NCI-H2196 (cell line): ENCODE results near the gene BCL2.
A peak's percentile ranks its signal among the peaks of the same experiment; 100 is the strongest.

Source experiments
- DNase-seq: peaks from one replicate; lab custom pipeline; 2025; ENCODE audit not compliant: unreplicated experiment; lab: John Stamatoyannopoulos, UW

The BCL2 gene

DNA sequence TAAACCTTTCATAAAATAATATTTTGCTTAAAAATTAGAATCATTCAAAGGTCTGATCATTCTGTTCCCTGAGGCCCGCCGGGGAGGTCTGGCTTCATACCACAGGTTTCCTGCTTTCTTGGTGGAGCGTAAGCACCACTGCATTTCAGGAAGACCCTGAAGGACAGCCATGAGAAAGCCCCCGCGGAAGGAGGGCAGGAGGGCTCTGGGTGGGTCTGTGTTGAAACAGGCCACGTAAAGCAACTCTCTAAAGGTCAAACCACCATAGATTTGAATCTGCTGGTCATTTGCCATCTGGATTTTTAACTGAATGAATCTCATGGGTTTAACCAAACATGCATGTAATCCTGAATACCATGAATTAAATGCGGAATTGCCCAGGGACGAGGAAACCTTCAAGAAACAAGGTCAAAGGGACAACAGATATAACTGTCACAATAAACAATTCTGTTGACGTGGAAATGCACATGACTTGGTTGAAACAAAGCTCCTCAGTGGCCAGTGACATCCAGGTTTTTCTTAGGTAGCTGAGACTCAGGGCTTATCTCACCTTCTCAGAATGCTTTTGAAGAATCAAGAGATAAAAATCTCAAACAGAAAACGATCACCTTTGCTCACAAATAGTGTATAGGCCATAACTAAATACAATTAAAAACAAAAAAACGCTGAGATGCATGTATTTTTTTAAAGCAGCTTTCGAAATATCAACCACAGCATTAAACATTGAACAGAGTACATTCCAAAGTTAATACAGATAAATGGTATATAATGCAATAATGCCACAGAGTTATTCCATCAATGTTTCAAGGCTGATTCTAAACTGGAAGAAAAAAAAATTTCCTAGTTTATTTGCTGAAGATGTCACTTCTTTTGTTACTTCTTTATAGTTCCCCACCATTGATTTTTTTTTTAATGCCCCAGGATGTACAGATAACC lies 193.2 kb downstream of the BCL2 start:
- DNase-seq, result no peak

GRCh38 chr18:63120620-63121019 lies 198.9 kb downstream of the BCL2 start:
- no peak for DNase-seq

DNA sequence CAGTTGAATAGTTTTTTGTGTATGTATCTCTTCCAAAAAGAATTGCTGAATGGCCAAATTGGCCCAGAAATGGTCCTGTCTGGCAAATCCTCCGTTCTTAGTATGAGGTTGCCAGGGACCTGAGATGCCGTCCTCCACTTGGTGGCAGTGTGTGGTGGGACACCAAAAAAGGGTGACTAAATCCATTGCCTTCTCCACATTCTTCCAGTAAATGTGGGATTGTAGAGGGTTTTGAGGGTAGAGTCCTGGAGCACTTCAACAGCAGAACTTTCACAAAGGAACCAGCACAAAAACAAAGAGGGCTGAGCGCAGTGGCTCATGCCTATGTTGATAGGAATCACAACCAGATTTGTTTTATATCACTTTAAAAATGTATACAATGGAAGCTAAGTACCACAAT lies 199.9 kb downstream of the BCL2 start:
- DNase-seq, result no peak

DNA sequence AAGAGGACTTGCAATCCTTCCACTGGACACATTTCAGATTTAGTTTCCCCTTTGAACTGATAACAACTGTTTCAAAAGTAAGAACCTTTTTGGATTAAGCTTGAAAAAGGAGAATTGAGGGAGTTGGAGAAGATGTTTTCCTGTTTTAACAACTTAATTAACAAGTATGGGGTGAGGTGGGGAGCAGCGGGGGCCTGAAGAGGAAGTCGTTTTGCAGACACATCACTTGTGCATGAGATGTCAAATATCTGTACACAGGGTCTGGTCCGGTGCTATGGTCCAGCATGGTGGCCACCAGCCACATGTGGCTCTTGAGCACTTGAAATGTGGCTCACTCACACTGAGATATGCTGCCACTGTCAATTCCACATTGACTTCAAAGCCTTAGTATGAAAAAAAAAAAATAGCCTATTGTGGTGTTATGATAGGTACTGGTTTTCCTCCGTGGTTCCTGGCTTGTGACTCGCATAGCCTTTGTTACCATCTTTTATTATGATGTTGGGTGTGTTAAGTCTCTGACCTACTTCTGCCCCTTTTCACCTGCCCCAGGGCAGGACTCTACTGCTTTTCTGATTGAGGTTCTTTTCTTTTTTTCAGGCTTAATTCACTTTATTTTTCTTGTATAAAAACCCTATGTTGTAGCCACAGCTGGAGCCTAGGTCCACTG lies 205.5 kb downstream of the BCL2 start:
- no peak for DNase-seq

DNA sequence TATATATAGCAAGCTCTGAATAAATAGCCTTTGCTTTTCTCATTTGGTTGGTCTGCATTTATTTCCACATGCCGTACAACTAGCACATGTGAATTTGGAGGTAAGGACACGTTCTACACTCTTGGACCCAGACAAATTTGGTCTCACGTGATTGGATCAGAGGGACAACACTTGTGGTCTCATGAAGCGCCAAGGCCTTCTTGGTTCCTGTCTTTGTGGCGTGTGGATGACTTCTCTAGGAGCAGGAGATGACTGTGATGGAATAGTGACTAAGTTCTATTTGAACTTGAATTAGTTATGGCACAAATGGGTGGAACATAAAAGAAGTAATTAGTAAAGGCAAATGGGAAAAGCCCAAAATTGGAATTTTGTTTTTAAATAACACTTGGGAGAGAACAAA lies 206.9 kb downstream of the BCL2 start:
- DNase-seq, result no peak

DNA sequence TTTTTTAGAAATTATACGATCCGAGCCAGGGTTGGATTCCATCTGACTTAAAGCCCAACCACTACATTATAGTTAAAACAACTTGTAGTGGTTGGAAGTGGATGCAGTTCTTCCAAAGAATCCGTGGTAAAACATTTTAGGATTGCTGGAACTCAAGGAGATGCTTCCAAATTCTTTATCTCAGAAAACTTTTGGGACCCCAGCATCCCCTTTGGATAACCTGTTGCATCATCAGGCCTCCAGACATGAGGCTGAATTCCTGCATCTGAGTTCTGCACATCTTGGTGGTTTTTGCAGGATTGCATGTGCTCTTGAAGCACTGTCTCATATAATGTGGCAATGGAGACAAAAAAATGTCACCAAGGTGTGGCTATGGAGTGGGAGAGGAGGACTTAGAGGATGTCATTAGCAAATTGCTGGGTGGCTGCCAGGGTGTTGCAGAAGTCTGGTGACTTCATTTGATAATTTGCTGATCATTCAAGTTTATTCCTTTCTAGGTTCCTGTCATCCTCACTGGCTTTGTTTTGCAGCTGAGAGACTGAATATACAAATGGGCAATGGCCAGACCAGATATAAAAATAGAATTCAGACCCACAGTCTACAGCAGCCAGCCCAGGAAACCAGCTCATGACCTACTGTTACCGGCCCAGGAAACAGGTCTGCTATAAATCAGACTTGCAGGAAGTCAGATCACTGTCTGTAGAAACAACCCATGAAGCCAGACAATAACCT lies 207.7 kb downstream of the BCL2 start:
- DNase-seq, result peak; percentile 44

- DNase-seq, result no peak
Measured at GRCh38 chr18:63109802-63110201, 209.8 kb downstream of the BCL2 start.

- no peak for DNase-seq
Measured at GRCh38 chr18:63109022-63109421, 210.5 kb downstream of the BCL2 start.

GRCh38 chr18:63107931-63108330 lies 211.6 kb downstream of the BCL2 start:
- no peak for DNase-seq

DNA sequence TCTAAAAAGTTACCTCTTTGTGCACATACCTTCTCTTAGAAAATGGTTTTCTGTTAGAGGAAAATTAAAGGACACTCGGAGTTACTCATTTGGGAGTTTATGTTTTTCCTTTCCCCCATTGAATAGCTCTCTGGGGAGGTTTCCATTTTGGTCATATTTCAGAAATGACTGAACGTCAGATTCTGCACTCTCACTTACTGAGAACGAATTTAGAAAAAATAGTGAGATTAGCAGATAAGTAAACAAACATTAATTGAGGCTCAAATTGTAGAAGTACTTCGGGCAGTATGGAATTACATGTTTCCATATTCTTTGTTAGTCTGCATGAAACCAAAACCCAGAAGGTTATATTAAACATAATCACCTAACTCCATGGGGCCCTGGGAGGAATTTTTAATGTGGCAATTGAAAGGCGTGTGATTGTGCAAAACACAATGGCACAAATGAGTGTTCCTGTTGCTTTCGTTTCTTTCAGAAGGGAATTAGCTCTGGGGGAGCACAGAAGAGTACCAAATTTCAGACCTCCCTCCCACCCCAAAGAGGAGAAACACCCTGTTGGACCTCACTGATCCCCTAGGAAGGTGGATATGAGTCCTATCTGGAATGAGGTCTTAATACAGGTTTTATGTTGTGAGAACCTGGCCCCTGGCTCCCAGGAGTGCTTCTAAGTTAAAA lies 212.3 kb downstream of the BCL2 start:
- no peak for DNase-seq

- DNase-seq, result no peak
Measured at GRCh38 chr18:63106727-63107126, 212.8 kb downstream of the BCL2 start.

GRCh38 chr18:63105636-63106316 lies 213.8 kb downstream of the BCL2 start:
- DNase-seq, result no peak

- DNase-seq, result no peak
Measured at GRCh38 chr18:63104868-63105267, 214.7 kb downstream of the BCL2 start.

- no peak for DNase-seq
Measured at GRCh38 chr18:63102941-63103744, 216.4 kb downstream of the BCL2 start.

DNA sequence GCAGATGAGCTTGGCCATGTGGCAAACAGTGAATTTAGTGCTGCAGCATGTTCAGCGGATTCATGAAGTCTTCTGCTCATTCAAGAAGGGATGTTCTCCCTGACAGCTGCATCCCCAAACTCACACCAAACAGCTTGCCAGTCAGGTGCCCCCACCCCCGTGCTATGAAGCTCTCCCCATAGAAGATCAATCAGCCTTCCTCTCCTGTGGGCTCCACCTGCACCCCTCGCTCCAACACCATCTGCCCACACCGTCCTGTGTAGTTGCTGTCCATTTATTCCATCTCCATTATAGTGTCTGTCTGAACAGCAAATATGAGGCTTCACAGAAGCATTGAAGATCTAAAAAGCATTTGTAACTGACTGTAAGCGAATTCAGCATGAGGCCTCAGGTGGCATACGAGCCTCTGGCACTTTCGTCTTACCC lies 218.9 kb downstream of the BCL2 start:
- no peak for DNase-seq

- no peak for DNase-seq
Measured at GRCh38 chr18:63099848-63100629, 219.5 kb downstream of the BCL2 start.

DNA sequence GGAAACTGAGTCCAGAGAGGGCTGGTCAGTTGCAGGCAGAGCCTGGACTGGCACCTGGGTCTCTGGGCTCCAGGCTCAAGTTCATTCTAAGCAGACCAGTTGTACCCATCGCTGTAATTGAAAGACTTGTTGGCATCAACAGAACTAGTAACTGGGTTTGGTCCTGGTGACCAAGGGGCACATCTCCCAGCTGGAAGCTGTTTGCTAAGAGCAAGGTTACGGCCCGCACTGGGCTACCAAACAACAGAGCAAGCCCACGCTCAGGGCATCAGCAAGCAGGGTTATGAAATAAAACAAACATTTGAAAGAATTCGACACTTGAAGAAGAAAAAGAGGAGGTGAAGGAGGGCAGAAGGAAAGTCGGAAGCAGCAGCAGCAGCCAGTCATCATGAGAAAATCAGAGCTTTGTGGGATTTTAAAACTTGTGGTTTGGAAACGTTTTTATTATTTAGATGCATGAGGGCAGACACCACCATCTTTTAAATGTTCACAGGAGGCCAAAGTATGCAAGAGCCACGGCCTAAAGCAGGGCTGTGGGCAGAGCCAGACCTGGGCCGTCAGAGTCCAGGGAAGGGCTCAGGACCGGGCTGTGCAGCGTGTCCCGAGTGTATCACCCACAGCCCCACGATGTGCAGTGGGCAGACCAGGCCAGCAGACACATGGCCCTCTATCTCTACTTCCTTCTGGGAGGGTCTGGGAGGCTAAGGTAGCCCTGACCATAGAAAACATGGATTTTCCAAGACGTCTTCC lies 220.3 kb downstream of the BCL2 start:
- DNase-seq, result no peak
